Gastrocnemius medialis (tissue), 4 donors: Measurements from ENCODE around the gene PNMA6F.

Experiments
- POLR2A ChIP-seq, 2 donors: fragments of 450-650 bp; IDR thresholded peaks; one replicate each; pipeline ENCODE4 v1.6.1; 2017; ENCODE audit warnings: antibody characterized with exemption in 2 of 2, mild to moderate bottlenecking in 2 of 2, moderate library complexity in 2 of 2
- TF ChIP-seq, protein P1 (sequence below), 5 experiments: fragments of 450-650 bp in 3 of 5; fragments of 200-600 bp in 2 of 5; sonication (generic) in 2 of 5; IDR thresholded peaks in 4 of 5; conservative IDR thresholded peaks in 1 of 5; 1 replicate in 4 of 5; 2 replicates in 1 of 5; pipeline ENCODE4 v1.5.1; 2016 to 2019; ENCODE audit warnings: antibody characterized with exemption in 5 of 5, mild to moderate bottlenecking in 3 of 5, moderate library complexity in 3 of 5

DNA sequence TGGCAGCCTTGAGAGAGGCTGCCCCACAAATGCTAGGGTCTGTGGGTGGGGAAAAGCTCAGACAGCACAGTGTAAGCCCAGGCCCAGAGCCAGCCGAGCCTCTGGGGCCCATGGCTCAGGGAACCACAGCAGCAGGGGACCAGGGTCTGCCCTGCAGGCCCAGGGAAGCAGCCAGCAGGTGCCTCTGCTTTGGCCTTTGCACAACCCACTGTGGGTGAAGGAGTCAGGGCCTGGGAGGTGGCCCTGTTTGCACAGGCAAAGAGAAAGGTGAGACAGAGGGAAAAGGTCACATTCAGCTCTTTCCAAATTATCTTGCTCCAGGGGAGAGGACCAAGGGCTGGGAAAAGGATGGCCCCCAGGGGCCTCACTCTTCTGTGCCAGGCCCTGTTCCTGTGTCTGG, 8.7 kb downstream of the PNMA6F start:
- TF ChIP-seq, protein P1, sequence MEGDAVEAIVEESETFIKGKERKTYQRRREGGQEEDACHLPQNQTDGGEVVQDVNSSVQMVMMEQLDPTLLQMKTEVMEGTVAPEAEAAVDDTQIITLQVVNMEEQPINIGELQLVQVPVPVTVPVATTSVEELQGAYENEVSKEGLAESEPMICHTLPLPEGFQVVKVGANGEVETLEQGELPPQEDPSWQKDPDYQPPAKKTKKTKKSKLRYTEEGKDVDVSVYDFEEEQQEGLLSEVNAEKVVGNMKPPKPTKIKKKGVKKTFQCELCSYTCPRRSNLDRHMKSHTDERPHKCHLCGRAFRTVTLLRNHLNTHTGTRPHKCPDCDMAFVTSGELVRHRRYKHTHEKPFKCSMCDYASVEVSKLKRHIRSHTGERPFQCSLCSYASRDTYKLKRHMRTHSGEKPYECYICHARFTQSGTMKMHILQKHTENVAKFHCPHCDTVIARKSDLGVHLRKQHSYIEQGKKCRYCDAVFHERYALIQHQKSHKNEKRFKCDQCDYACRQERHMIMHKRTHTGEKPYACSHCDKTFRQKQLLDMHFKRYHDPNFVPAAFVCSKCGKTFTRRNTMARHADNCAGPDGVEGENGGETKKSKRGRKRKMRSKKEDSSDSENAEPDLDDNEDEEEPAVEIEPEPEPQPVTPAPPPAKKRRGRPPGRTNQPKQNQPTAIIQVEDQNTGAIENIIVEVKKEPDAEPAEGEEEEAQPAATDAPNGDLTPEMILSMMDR (IDR thresholded peaks at IDR 0.05 in 4 of 5, conservative IDR thresholded peaks at IDR 0.05 in 1 of 5), result no peak
- no peak for TF ChIP-seq POLR2A (IDR thresholded peaks at IDR 0.05)
